Fibroblast of lung (primary cell): ENCODE results near the gene LPIN3. TPM values are rescaled to one million over a fixed set of nuclear protein-coding genes. Genes with fewer than 3 reads are reported as not detected.

Source experiments
- DNase-seq, 2 donors: peaks; one replicate each; pipeline versions ENCODE4 v3.0.0 to v3.0.0-alpha.2; 2010; ENCODE audit warnings: low read depth in 2 of 2
- H2AFZ ChIP-seq: 2 replicates; pipeline ENCODE4 v1.5.1; 2012; ENCODE audit warnings: low read length, control low read depth, inconsistent platforms
- H3K27ac ChIP-seq: 2 replicates; pipeline ENCODE4 v1.5.1; 2011; ENCODE audit warnings: low read length, control low read depth; ENCODE audit not compliant: insufficient read depth
- H3K27me3 ChIP-seq: 2 replicates; pipeline ENCODE4 v1.5.1; 2011; ENCODE audit warnings: mild to moderate bottlenecking, low read length; ENCODE audit not compliant: control insufficient read depth, insufficient read depth
- H3K36me3 ChIP-seq: 2 replicates; pipeline ENCODE4 v1.5.1; 2011; ENCODE audit warnings: low read length; ENCODE audit not compliant: control insufficient read depth, insufficient read depth
- H3K4me1 ChIP-seq: 2 replicates; pipeline ENCODE4 v1.5.1; 2011; ENCODE audit warnings: low read length; ENCODE audit not compliant: control insufficient read depth, insufficient read depth; ENCODE audit errors: extremely low read depth
- H3K4me2 ChIP-seq: 2 replicates; pipeline ENCODE4 v1.5.1; 2011; ENCODE audit warnings: low read length, control low read depth; ENCODE audit not compliant: insufficient read depth; ENCODE audit errors: extremely low read depth
- H3K4me3 ChIP-seq, 4 experiments: fragments of 200-600 bp in 1 of 4; sonication (generic) in 1 of 4; replicated peaks in 1 of 4; 2 replicates each; pipeline ENCODE4 v1.5.1; 2011 to 2016; ENCODE audit warnings: low read length in 4 of 4, low read depth in 3 of 4, mild to moderate bottlenecking in 3 of 4, control low read depth in 2 of 4, inconsistent platforms in 1 of 4, mixed read lengths in 1 of 4; ENCODE audit not compliant: insufficient read depth in 1 of 4; ENCODE audit errors: control extremely low read depth in 1 of 4
- H3K79me2 ChIP-seq: 2 replicates; pipeline ENCODE4 v1.5.1; 2012; ENCODE audit warnings: mild to moderate bottlenecking, low read length, inconsistent platforms; ENCODE audit not compliant: control insufficient read depth, insufficient read depth
- H3K9ac ChIP-seq: 2 replicates; pipeline ENCODE4 v1.5.1; 2011; ENCODE audit warnings: mild to moderate bottlenecking, low read length, control low read depth; ENCODE audit not compliant: insufficient read depth
- H3K9me3 ChIP-seq: 2 replicates; pipeline ENCODE4 v1.5.1; 2012; ENCODE audit warnings: low read depth, low read length; ENCODE audit not compliant: control insufficient read depth, insufficient read depth
- H4K20me1 ChIP-seq: 2 replicates; pipeline ENCODE4 v1.5.1; 2011; ENCODE audit warnings: low read length; ENCODE audit not compliant: control insufficient read depth, insufficient read depth; ENCODE audit errors: extremely low read depth
- EZH2 ChIP-seq: IDR thresholded peaks from 2 replicates; pipeline ENCODE4 v1.5.1; 2012; ENCODE audit warnings: low read length, control low read depth, mild to moderate bottlenecking; ENCODE audit errors: missing control alignments
- polyA plus RNA-seq, 2 donors: library from polyadenylated mRNA; depleted of rRNA in 1 of 2; stranded (reverse) in 1 of 2; unstranded in 1 of 2; fragments of >200 nt; gene quantifications; 2 replicates each; pipeline ENCODE4 v1.2.1, GENCODE V29; 2011 to 2012; ENCODE audit warnings: missing spikeins in 1 of 2
- total RNA-seq: library from RNA; depleted of rRNA; stranded (reverse); fragments of >200 nt; gene quantifications from 2 replicates; pipeline ENCODE4 v1.2.1, GENCODE V29; 2014
- TF ChIP-seq, protein P1 (sequence below), 2 donors: IDR thresholded peaks in 1 of 2; conservative IDR thresholded peaks in 1 of 2; 1 replicate in 1 of 2; 2 replicates in 1 of 2; pipeline ENCODE4 v1.5.1; 2011 to 2012; ENCODE audit warnings: low read length in 2 of 2, control low read depth in 1 of 2, inconsistent platforms in 1 of 2, low read depth in 1 of 2, mild to moderate bottlenecking in 1 of 2

LPIN3 gene
- total and polyA plus RNA-seq, 2 donors (not counting 1 experiment from before 2014, with no cell fraction given): 4.7 to 5.1 TPM

DNA sequence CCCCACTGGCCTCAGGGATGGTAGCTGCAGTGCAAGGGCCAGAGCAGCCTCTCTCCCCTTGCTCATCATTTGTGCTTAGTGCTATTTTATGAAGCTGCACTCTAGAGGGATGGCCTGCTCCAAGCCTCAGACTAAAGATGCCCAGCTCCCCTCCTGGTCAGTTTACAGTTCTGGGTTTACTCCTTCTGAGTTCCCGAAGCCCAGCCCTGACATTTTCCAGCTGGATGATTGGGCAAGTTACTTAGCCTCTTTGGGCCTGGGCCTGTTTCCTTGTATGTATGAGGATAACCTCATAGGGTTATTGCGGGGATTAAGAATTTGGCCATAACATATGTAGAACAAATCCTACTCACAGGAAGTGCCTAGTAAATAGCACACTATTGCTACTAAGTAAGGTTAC lies 57.8 kb downstream of the LPIN3 start:
- Histone ChIP-seq H3K36me3 (no peaks in the 10 kb centered on the region), H3K79me2 (no peaks in the 10 kb centered on the region), H4K20me1 (no peaks in the 10 kb centered on the region), H3K9ac (no peak overlapping the region), H3K4me1 (no peaks in the 10 kb centered on the region), H3K27ac (no peak overlapping the region), H3K4me3 (no peak overlapping the region), H2AFZ (no peak overlapping the region), H3K27me3 (no peaks in the 10 kb centered on the region), H3K4me2 (no peak overlapping the region), H3K9me3 (no peaks in the 10 kb centered on the region)
- TF ChIP-seq EZH2: no peak
- TF ChIP-seq, protein P1, sequence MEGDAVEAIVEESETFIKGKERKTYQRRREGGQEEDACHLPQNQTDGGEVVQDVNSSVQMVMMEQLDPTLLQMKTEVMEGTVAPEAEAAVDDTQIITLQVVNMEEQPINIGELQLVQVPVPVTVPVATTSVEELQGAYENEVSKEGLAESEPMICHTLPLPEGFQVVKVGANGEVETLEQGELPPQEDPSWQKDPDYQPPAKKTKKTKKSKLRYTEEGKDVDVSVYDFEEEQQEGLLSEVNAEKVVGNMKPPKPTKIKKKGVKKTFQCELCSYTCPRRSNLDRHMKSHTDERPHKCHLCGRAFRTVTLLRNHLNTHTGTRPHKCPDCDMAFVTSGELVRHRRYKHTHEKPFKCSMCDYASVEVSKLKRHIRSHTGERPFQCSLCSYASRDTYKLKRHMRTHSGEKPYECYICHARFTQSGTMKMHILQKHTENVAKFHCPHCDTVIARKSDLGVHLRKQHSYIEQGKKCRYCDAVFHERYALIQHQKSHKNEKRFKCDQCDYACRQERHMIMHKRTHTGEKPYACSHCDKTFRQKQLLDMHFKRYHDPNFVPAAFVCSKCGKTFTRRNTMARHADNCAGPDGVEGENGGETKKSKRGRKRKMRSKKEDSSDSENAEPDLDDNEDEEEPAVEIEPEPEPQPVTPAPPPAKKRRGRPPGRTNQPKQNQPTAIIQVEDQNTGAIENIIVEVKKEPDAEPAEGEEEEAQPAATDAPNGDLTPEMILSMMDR (conservative IDR thresholded peaks at IDR 0.05 in 1 of 2, IDR thresholded peaks at IDR 0.05 in 1 of 2; ENCODE audit: low read depth in 1 of 2, low read length in 2 of 2): peak; percentile 3 to 21
- peak in 1 of 2 donors; percentile 90 for DNase-seq

DNA sequence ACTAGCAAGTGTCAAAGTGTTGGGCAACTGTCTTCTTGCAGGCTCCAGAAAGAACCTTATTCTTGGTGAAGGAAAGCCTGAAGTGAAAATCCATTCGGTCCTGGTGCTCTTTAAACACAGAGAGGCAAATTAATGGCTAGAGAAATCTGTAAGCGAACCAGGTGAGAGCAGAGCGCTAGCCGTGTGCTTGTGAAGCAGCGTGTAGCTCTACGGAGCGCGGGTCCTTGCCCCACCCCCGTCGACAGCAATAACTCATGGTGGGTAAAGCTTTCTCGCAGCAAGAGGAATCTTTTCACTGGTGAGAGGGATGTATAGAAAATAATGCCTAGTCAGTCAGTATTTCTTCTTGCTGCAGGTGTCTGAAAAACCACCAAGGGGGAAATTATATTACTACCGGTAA lies 63.0 kb downstream of the LPIN3 start:
- no peak for DNase-seq
- no peak overlapping the region for H3K9ac ChIP-seq
- no peak for TF ChIP-seq EZH2
- TF ChIP-seq, protein P1 (conservative IDR thresholded peaks at IDR 0.05 in 1 of 2, IDR thresholded peaks at IDR 0.05 in 1 of 2; ENCODE audit: low read depth in 1 of 2, low read length in 2 of 2): no peak
- H3K4me3 ChIP-seq: no peak overlapping the region
- H3K9me3 ChIP-seq: no peaks in the 10 kb centered on the region
- no peak overlapping the region for H2AFZ ChIP-seq
- no peak overlapping the region for H3K27ac ChIP-seq
- no peaks in the 10 kb centered on the region for H3K4me1 ChIP-seq
- H4K20me1 ChIP-seq: no peaks in the 10 kb centered on the region
- no peaks in the 10 kb centered on the region for H3K27me3 ChIP-seq
- peaks cover 4% of the 10 kb centered on the region for H3K36me3 ChIP-seq
- H3K4me2 ChIP-seq: no peak overlapping the region
- no peaks in the 10 kb centered on the region for H3K79me2 ChIP-seq

DNA sequence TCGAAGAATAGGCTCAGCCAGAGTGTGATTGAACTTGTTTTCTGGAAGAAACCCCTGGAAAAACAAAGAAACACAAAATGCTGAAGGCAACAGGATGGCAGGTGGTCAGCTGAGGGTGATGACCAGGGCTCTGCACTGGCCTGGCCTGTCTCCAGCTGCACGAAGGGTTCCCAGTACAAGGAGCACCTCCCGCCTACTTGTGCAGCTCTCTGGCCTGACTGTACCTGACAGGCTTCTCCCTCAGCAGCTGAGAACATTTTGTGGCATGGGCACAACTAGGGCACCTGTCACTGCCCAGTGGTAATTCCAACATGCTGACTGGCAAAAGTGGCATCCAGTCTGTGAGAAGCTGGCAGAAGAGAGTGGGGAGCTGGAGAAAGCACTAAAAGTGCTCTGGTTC lies 64.8 kb downstream of the LPIN3 start:
- peaks cover 7% of the 10 kb centered on the region for H3K36me3 ChIP-seq
- H3K9me3 ChIP-seq: no peaks in the 10 kb centered on the region
- DNase-seq: no peak
- no peak overlapping the region for H3K4me3 ChIP-seq
- no peaks in the 10 kb centered on the region for H3K27me3 ChIP-seq
- H4K20me1 ChIP-seq: no peaks in the 10 kb centered on the region
- H3K4me2 ChIP-seq: no peak overlapping the region
- no peak overlapping the region for H3K27ac ChIP-seq
- no peak for TF ChIP-seq EZH2
- TF ChIP-seq, protein P1 (conservative IDR thresholded peaks at IDR 0.05 in 1 of 2, IDR thresholded peaks at IDR 0.05 in 1 of 2; ENCODE audit: low read depth in 1 of 2, low read length in 2 of 2): no peak
- H2AFZ ChIP-seq: no peak overlapping the region
- no peaks in the 10 kb centered on the region for H3K79me2 ChIP-seq
- no peaks in the 10 kb centered on the region for H3K4me1 ChIP-seq
- no peak overlapping the region for H3K9ac ChIP-seq
